B cell (primary cell): Measurements from ENCODE around the gene ZNF106. TPM values are rescaled to one million over a fixed set of nuclear protein-coding genes. Genes with fewer than 3 reads are reported as not detected.
A peak's percentile ranks its signal among the peaks of the same experiment; 100 is the strongest.

ENCODE experiments used
- ATAC-seq: fragments of 200-7000 bp; cut with Tn5 transposase; one replicate; pipeline ENCODE4 v1.10.0; 2021; ENCODE audit warnings: low read depth, mild to moderate bottlenecking, moderate number of reproducible peaks, moderate library complexity
- CTCF ChIA-PET: fragments of 350-600 bp; sonication (Branson Sonifier 250); formaldehyde crosslinking; loops from one replicate; lab custom pipeline; 2021; ENCODE audit warnings: antibody characterized with exemption, inconsistent platforms; lab: Charles Lee
- POLR2A ChIA-PET: fragments of 350-600 bp; sonication (Branson Sonifier 250); formaldehyde crosslinking; loops from one replicate; lab custom pipeline; 2021; ENCODE audit warnings: antibody characterized with exemption; lab: Charles Lee
- DNase-seq: peaks from one replicate; pipeline ENCODE4 v3.0.0; 2013
- H2AFZ ChIP-seq: 2 replicates; pipeline ENCODE4 v1.6.1; 2012; ENCODE audit warnings: mild to moderate bottlenecking, low read depth, low read length; ENCODE audit not compliant: insufficient read depth, poor library complexity, severe bottlenecking
- H3K27ac ChIP-seq, 2 donors: 1 replicate in 1 of 2; 2 replicates in 1 of 2; pipeline ENCODE4 v1.5.1; 2012 to 2013; ENCODE audit warnings: low read length in 2 of 2, mild to moderate bottlenecking in 2 of 2, moderate library complexity in 1 of 2
- H3K27me3 ChIP-seq, 4 experiments: fragments of 200-600 bp in 1 of 4; sonication (generic) in 1 of 4; replicated peaks in 1 of 4; 1 replicate in 2 of 4; 2 replicates in 2 of 4; pipeline versions ENCODE4 v1.6.1 to v1.7.0; 2013 to 2016; ENCODE audit warnings: low read length in 3 of 4, mild to moderate bottlenecking in 2 of 4, mixed read lengths in 1 of 4, moderate library complexity in 1 of 4; ENCODE audit not compliant: insufficient read depth in 4 of 4, control insufficient read depth in 3 of 4; ENCODE audit errors: control extremely low read depth in 1 of 4
- H3K36me3 ChIP-seq, 2 experiments: replicated peaks in 1 of 2; 1 replicate in 1 of 2; 2 replicates in 1 of 2; pipeline versions ENCODE4 v1.6.1 to v1.7.1; 2013; ENCODE audit warnings: low read length in 1 of 2; ENCODE audit not compliant: insufficient read depth in 2 of 2, control insufficient read depth in 1 of 2; ENCODE audit errors: control extremely low read depth in 1 of 2, extremely low read depth in 1 of 2
- H3K4me1 ChIP-seq, 2 donors: fragments of 200-600 bp in 1 of 2; sonication (generic) in 1 of 2; 1 replicate in 1 of 2; 2 replicates in 1 of 2; pipeline versions ENCODE4 v1.5.1 to v1.6.1; 2013 to 2017; ENCODE audit warnings: low read length in 2 of 2; ENCODE audit not compliant: control insufficient read depth in 2 of 2, insufficient read depth in 2 of 2
- H3K4me2 ChIP-seq: replicated peaks from 2 replicates; pipeline ENCODE3; 2012; ENCODE audit warnings: mild to moderate bottlenecking, low read depth, low read length; ENCODE audit not compliant: poor library complexity, severe bottlenecking
- H3K4me3 ChIP-seq, 5 experiments: fragments of 200-600 bp in 1 of 5; sonication (generic) in 1 of 5; 1 replicate in 3 of 5; 2 replicates in 2 of 5; pipeline versions ENCODE4 v1.5.1 to v1.7.0; 2011 to 2016; ENCODE audit warnings: low read length in 4 of 5, mild to moderate bottlenecking in 4 of 5, low read depth in 2 of 5, control low read depth in 1 of 5, moderate library complexity in 1 of 5; ENCODE audit not compliant: insufficient read depth in 1 of 5; ENCODE audit errors: control extremely low read depth in 1 of 5, extremely low read depth in 1 of 5
- H3K79me2 ChIP-seq: fragments of 200-600 bp; sonication (generic); one replicate; pipeline ENCODE4 v1.6.0; 2016; ENCODE audit warnings: low read length; ENCODE audit not compliant: control insufficient read depth, insufficient read depth
- H3K9ac ChIP-seq: fragments of 200-600 bp; sonication (generic); 2 replicates; pipeline ENCODE4 v1.6.1; 2017; ENCODE audit warnings: mild to moderate bottlenecking, low read length, moderate library complexity
- H3K9me3 ChIP-seq, 3 donors: one replicate each; pipeline versions ENCODE4 v1.6.1 to v1.7.1; 2013; ENCODE audit warnings: low read length in 2 of 3; ENCODE audit not compliant: control insufficient read depth in 2 of 3, insufficient read depth in 1 of 3; ENCODE audit errors: control extremely low read depth in 1 of 3
- H4K20me1 ChIP-seq: 2 replicates; pipeline ENCODE4 v1.6.0; 2012; ENCODE audit warnings: mild to moderate bottlenecking, low read length; ENCODE audit not compliant: insufficient read depth, control insufficient read depth, poor library complexity, severe bottlenecking
- H3K27ac Mint-ChIP-seq: one replicate; pipeline ENCODE4 v1.8.0; 2021; ENCODE audit warnings: mixed read lengths
- H3K27me3 Mint-ChIP-seq: one replicate; pipeline ENCODE4 v1.8.0; 2021; ENCODE audit warnings: mixed read lengths
- H3K4me1 Mint-ChIP-seq: one replicate; pipeline ENCODE4 v1.8.0; 2021; ENCODE audit warnings: mixed read lengths
- H3K4me3 Mint-ChIP-seq: one replicate; pipeline ENCODE4 v1.8.0; 2021; ENCODE audit warnings: mixed read lengths
- H3K9me3 Mint-ChIP-seq: one replicate; pipeline ENCODE4 v1.8.0; 2022; ENCODE audit warnings: mixed read lengths; ENCODE audit not compliant: insufficient read depth
- CTCF ChIP-seq: fragments of 200-600 bp; IDR thresholded peaks from one replicate; pipeline ENCODE4 v1.8.0; 2022; ENCODE audit warnings: antibody characterized with exemption, mild to moderate bottlenecking
- EZH2 ChIP-seq: IDR thresholded peaks from 2 replicates; pipeline ENCODE4 v1.6.1; 2012; ENCODE audit warnings: borderline replicate concordance, low read depth, mild to moderate bottlenecking, moderate library complexity, low read length; ENCODE audit not compliant: insufficient read depth, poor library complexity, severe bottlenecking
- WGBS: methylation state at CpG from one replicate; pipeline ENCODE4 v1.1.5; 2013; ENCODE audit warnings: missing lambda C conversion rate; ENCODE audit not compliant: insufficient coverage; 5-methylcytosine and 5-hydroxymethylcytosine counted together
- intact Hi-C: fragments of 100-400 bp; cut with micrococcal nuclease; formaldehyde crosslinking; loops from one replicate; pipeline ENCODE4 v1.10.0; 2022
- polyA plus RNA-seq: library from polyadenylated mRNA; depleted of rRNA; stranded (reverse); fragments of >200 nt; gene quantifications from 2 replicates; pipeline ENCODE4 v1.2.3, GENCODE V29; 2012
- total RNA-seq, 2 donors: library from RNA; stranded (reverse); fragments of 120-200 nt in 1 of 2; gene quantifications; 1 replicate in 1 of 2; 2 replicates in 1 of 2; pipeline versions ENCODE4 v1.2.3 to v1.2.4, GENCODE V29; 2013 to 2022

The ZNF106 gene
- total and polyA plus RNA-seq, 2 donors (not counting 1 experiment from before 2014, with no cell fraction given) = 10.1 to 51.4 TPM

- CTCF ChIA-PET = interaction anchor here (1.3 kb wide), 1 partner anchor 11 kb away, joined by 3 read pairs; no protein-coding TSS in a partner anchor
- H3K27ac Mint-ChIP-seq = peak within 1 kb of the TSS; percentile 91
- peaks cover 93% of the 10 kb centered on the region for H3K79me2 ChIP-seq
Measured at GRCh38 chr15:42495361-42496212, 4.6 kb upstream of the ZNF106 start, which contains the start of gene SNAP23. SNAP23 (plus strand) TSS chr15:42495634; CDS start chr15:42511847, 16,213 bp downstream.

More at GRCh38 chr15:42495361-42496212, 4.6 kb upstream of the ZNF106 start, which contains the start of gene SNAP23:
- H3K4me1 ChIP-seq = peaks cover 62 to 74% of the 10 kb centered on the region in 2 donors
- POLR2A ChIA-PET = interaction anchor here (0.7 to 1.6 kb wide), 4 partner anchors 9 to 1906 kb away, joined by 3 to 10 read pairs (median 4); partner anchors contain the start of genes CHP1 and STARD9
- no peaks in the 10 kb centered on the region for H3K27me3 ChIP-seq
- intact Hi-C loops = loop anchor here (1.0 to 10.0 kb wide), 4 partner anchors 24 to 221 kb away; partner anchors contain the start of genes GANC, HAUS2, LRRC57 and STARD9
- TF ChIP-seq CTCF (no peak), EZH2 (no peak)
- H3K9me3 Mint-ChIP-seq = no peaks in the 10 kb centered on the region
- no peaks in the 10 kb centered on the region for H3K9me3 ChIP-seq
- peak; percentile 83 for ATAC-seq
- H3K4me3 ChIP-seq = peak within 1 kb of the TSS; percentile 72 to 96 (median 95)
- DNase-seq = peak; percentile 84
- peak within 1 kb of the TSS; percentile 66 for H2AFZ ChIP-seq
- under 1% methylated on average over 38 of the region's 43 CpGs for WGBS
- H3K4me3 Mint-ChIP-seq = peak within 1 kb of the TSS; percentile 96
- peak within 1 kb of the TSS; percentile 68 for H3K9ac ChIP-seq
- no peaks in the 10 kb centered on the region for H4K20me1 ChIP-seq
- no peaks in the 10 kb centered on the region for H3K27me3 Mint-ChIP-seq
- H3K27ac ChIP-seq = peak within 1 kb of the TSS; percentile 64 to 71
- peaks cover 84% of the 10 kb centered on the region for H3K4me1 Mint-ChIP-seq
- H3K4me2 ChIP-seq = peak within 1 kb of the TSS; percentile 79
- no peaks in the 10 kb centered on the region for H3K36me3 ChIP-seq
